Lower lobe of right lung (tissue), 2 donors: Measurements from ENCODE around the gene SPINK14. TPM values are rescaled to one million over a fixed set of nuclear protein-coding genes. Genes with fewer than 3 reads are reported as not detected.

Source experiments
- ATAC-seq, 2 donors: fragments of 200-7000 bp; cut with Tn5 transposase; one replicate each; pipeline ENCODE4 v1.9.1; 2020 to 2022; ENCODE audit warnings: mild to moderate bottlenecking in 2 of 2, moderate library complexity in 2 of 2
- DNase-seq: peaks from one replicate; pipeline ENCODE4 v3.0.0-alpha.2; 2020
- H3K27ac ChIP-seq: fragments of 200-600 bp; one replicate; pipeline ENCODE4 v1.8.0; 2022
- H3K27me3 ChIP-seq: fragments of 200-600 bp; one replicate; pipeline ENCODE4 v1.8.0; 2022; ENCODE audit warnings: low read depth
- H3K36me3 ChIP-seq: fragments of 200-600 bp; one replicate; pipeline ENCODE4 v1.8.0; 2022; ENCODE audit warnings: mild to moderate bottlenecking
- H3K4me1 ChIP-seq: fragments of 200-600 bp; one replicate; pipeline ENCODE4 v1.8.0; 2022
- H3K4me3 ChIP-seq: fragments of 200-600 bp; one replicate; pipeline ENCODE4 v1.8.0; 2022; ENCODE audit warnings: mild to moderate bottlenecking
- H3K9me3 ChIP-seq: fragments of 200-600 bp; one replicate; pipeline ENCODE4 v1.8.0; 2022
- intact Hi-C: fragments of 100-400 bp; cut with DNase I; formaldehyde crosslinking; loops from one replicate; pipeline ENCODE4 v1.11.0; 2022
- total RNA-seq: library from RNA; stranded (reverse); fragmentation: NEBNext Ultra II Directional; extraction: Animal tissue kit (Norgen Biotek cat#: 25700); gene quantifications from one replicate; pipeline ENCODE4 v1.2.1, GENCODE V29; 2021
- TF ChIP-seq, protein P1 (sequence below): fragments of 200-600 bp; IDR thresholded peaks from one replicate; pipeline ENCODE4 v1.8.0; 2022; ENCODE audit warnings: antibody characterized with exemption, mild to moderate bottlenecking
- donor health status: DM: no; HTN: yes; CAD: no; lungs with severe emphysema.

Gene SPINK14
- total RNA-seq, 1 donor from 2014 or later: not detected

DNA sequence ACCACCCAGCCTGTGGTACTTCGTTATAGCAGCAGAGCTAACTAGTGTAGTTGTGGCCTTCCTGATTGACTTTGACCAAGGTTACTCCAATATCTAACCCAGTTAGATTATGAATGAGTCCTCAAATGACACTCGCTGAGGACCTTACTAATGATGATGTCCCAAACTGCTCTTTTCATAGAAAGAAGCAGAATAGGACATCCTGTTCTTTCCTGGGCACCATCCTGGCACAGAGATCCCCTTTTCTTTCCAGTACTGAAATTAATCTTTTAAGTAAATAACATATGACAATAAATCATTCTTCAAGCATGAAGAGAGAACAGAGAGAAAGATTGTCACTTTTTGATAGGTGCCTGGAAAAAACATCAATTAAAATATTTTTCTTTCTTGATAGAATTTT lies 26.7 kb upstream of the SPINK14 start:
- intact Hi-C loops: no loop called here
- Histone ChIP-seq H3K9me3 (no peaks in the 10 kb centered on the region), H3K4me1 (peaks cover 17% of the 10 kb centered on the region), H3K27me3 (no peaks in the 10 kb centered on the region), H3K4me3 (no peak overlapping the region), H3K36me3 (no peaks in the 10 kb centered on the region), H3K27ac (no peak overlapping the region)
- TF ChIP-seq, protein P1, sequence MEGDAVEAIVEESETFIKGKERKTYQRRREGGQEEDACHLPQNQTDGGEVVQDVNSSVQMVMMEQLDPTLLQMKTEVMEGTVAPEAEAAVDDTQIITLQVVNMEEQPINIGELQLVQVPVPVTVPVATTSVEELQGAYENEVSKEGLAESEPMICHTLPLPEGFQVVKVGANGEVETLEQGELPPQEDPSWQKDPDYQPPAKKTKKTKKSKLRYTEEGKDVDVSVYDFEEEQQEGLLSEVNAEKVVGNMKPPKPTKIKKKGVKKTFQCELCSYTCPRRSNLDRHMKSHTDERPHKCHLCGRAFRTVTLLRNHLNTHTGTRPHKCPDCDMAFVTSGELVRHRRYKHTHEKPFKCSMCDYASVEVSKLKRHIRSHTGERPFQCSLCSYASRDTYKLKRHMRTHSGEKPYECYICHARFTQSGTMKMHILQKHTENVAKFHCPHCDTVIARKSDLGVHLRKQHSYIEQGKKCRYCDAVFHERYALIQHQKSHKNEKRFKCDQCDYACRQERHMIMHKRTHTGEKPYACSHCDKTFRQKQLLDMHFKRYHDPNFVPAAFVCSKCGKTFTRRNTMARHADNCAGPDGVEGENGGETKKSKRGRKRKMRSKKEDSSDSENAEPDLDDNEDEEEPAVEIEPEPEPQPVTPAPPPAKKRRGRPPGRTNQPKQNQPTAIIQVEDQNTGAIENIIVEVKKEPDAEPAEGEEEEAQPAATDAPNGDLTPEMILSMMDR: no peak
- DNase-seq (no peak), ATAC-seq (no peak)

- intact Hi-C loops: no loop called here
- H3K27ac ChIP-seq: peak overlapping the region; percentile 37
- no peak overlapping the region for H3K4me3 ChIP-seq
- no peaks in the 10 kb centered on the region for H3K27me3 ChIP-seq
- H3K36me3 ChIP-seq: no peaks in the 10 kb centered on the region
- DNase-seq (no peak), ATAC-seq (peak; percentile 92 to 94)
- no peaks in the 10 kb centered on the region for H3K9me3 ChIP-seq
- TF ChIP-seq, protein P1: no peak
- peaks cover 23% of the 10 kb centered on the region for H3K4me1 ChIP-seq
Observed at GRCh38 chr5:148145916-148146315, 22.4 kb upstream of the SPINK14 start.

- Histone ChIP-seq H3K4me1 (peaks cover 23% of the 10 kb centered on the region), H3K27ac (peak overlapping the region; percentile 62), H3K9me3 (no peaks in the 10 kb centered on the region), H3K36me3 (no peaks in the 10 kb centered on the region), H3K4me3 (no peak overlapping the region), H3K27me3 (no peaks in the 10 kb centered on the region)
- TF ChIP-seq, protein P1: no peak
- no peak for ATAC-seq
- intact Hi-C loops: no loop called here
- no peak for DNase-seq
Observed at GRCh38 chr5:148146487-148146886, 21.9 kb upstream of the SPINK14 start.

DNA sequence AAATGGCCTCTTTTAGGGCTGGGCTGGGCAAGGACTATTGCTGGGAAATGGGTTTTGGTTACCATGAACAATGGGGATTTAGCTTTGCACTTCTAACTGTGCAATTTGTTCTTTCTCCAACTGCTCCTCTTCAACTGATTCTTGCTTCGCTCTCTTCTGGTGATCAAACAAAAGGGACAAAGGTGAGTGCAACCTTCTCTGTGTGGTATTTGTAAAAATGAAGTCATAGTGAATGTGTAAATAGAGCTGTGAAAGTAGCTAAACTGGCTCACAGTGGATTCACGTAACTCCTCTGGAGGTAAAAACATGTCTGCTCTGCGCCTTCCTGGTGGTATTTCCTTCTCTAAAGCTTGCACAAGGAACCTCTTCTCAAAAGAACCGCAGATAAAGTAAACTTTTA lies 20.9 kb upstream of the SPINK14 start:
- intact Hi-C loops: no loop called here
- no peak for DNase-seq
- H3K27ac ChIP-seq: peak overlapping the region; percentile 62

DNA sequence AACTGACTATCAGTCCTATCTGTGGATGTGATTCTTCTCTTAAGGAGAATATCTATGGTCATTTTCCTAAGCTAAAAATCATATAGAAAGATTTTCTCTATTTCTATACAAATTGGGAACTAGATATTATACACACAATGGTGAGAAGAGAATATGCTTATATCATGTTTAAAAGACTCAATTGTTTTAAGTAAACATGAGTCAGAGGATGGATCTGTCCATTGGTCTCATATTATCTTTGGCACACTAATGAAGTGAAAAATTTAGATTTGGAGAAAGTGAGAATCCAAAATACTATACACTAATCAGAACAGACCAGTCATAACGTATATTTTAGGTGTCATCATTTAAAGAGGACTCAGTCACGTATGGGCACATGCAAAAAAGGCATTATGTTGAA lies 16.5 kb upstream of the SPINK14 start:
- Histone ChIP-seq H3K4me3 (no peak overlapping the region), H3K36me3 (no peaks in the 10 kb centered on the region), H3K27ac (no peak overlapping the region), H3K27me3 (no peaks in the 10 kb centered on the region), H3K4me1 (peaks cover 4% of the 10 kb centered on the region), H3K9me3 (no peaks in the 10 kb centered on the region)
- ATAC-seq (no peak), DNase-seq (no peak)
- TF ChIP-seq, protein P1: no peak
- intact Hi-C loops: no loop called here

More for the DNA sequence above, 20.9 kb upstream of the SPINK14 start:
- peaks cover 23% of the 10 kb centered on the region for H3K4me1 ChIP-seq
- ATAC-seq: peak; percentile 81 to 85
- no peaks in the 10 kb centered on the region for H3K9me3 ChIP-seq
- no peak overlapping the region for H3K4me3 ChIP-seq
- H3K27me3 ChIP-seq: no peaks in the 10 kb centered on the region
- TF ChIP-seq, protein P1: no peak
- H3K36me3 ChIP-seq: no peaks in the 10 kb centered on the region

DNA sequence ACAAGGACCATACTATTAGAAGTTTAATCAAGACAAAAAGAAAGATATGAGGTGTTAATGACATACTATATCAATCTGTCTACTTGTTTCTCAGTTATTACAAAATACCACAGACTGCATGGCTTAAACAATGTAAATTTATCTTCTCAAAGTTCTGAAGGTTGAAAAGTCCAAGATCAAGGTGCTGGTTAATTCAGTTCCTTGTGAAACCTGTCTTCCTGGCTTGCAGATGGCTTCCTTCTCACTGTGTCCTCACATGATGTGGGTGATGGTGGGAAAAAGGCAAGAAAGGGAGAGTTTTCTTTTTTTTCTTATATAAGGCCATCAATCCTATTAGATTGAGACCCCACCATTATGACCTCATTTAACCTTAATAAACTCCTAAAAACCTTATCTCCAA lies 15.6 kb upstream of the SPINK14 start:
- Histone ChIP-seq H3K4me1 (no peaks in the 10 kb centered on the region), H3K27me3 (no peaks in the 10 kb centered on the region), H3K36me3 (no peaks in the 10 kb centered on the region), H3K27ac (no peak overlapping the region), H3K9me3 (no peaks in the 10 kb centered on the region), H3K4me3 (no peak overlapping the region)
- intact Hi-C loops: no loop called here
- ATAC-seq (no peak), DNase-seq (no peak)
- TF ChIP-seq, protein P1: no peak
